Muscle of leg (tissue), 11 donors: ENCODE measurements around the gene RNPEP. TPM values are rescaled to one million over a fixed set of nuclear protein-coding genes. Genes with fewer than 3 reads are reported as not detected.

Source experiments
- DNase-seq: peaks from one replicate; pipeline ENCODE4 v3.0.0; 2013
- H3K27ac ChIP-seq: one replicate; pipeline ENCODE4 v1.5.1; 2013; ENCODE audit warnings: mild to moderate bottlenecking, low read length, control low read depth
- H3K27me3 ChIP-seq: one replicate; pipeline ENCODE4 v1.6.1; 2013; ENCODE audit warnings: low read length; ENCODE audit not compliant: control insufficient read depth, insufficient read depth
- H3K36me3 ChIP-seq: one replicate; pipeline ENCODE4 v1.6.1; 2013; ENCODE audit warnings: low read length; ENCODE audit not compliant: control insufficient read depth, insufficient read depth
- H3K4me1 ChIP-seq: one replicate; pipeline ENCODE4 v1.6.1; 2013; ENCODE audit warnings: low read length; ENCODE audit not compliant: control insufficient read depth, insufficient read depth
- H3K4me3 ChIP-seq: one replicate; pipeline ENCODE4 v1.5.1; 2013; ENCODE audit warnings: low read length, control low read depth
- H3K9me3 ChIP-seq: replicated peaks from 2 replicates; pipeline ENCODE4 v1.6.1; 2013; ENCODE audit warnings: low read depth, low read length; ENCODE audit not compliant: control insufficient read depth
- WGBS: methylation state at CpG from one replicate; pipeline ENCODE4 v1.1.5; 2013; ENCODE audit warnings: missing lambda C conversion rate; ENCODE audit not compliant: insufficient coverage; 5-methylcytosine and 5-hydroxymethylcytosine counted together
- polyA plus RNA-seq, 8 donors: library from polyadenylated mRNA; unstranded; fragments of 120-200 nt; gene quantifications; one replicate each; pipeline versions ENCODE4 v1.2.1 to v1.2.3, GENCODE V29; 2013; ENCODE audit warnings: inconsistent platforms in 1 of 8, low replicate concordance in 1 of 8; ENCODE audit not compliant: insufficient read length in 8 of 8, insufficient read depth in 1 of 8
- total RNA-seq: library from RNA; stranded (reverse); fragments of 120-200 nt; gene quantifications from one replicate; pipeline ENCODE4 v1.2.4, GENCODE V29; 2013

The RNPEP gene
- total and polyA plus RNA-seq, 9 donors, result 15.3 to 29.9 (median 21.0) TPM

- no peak overlapping the region for H3K27ac ChIP-seq
- peak; percentile 68 for DNase-seq
- 14% methylated on average over 11 of the region's 20 CpGs for WGBS
- H3K9me3 ChIP-seq, result no peaks in the 10 kb centered on the region
- no peaks in the 10 kb centered on the region for H3K27me3 ChIP-seq
- H3K4me1 ChIP-seq, result peaks cover 2% of the 10 kb centered on the region
- no peaks in the 10 kb centered on the region for H3K36me3 ChIP-seq
- H3K4me3 ChIP-seq, result no peak overlapping the region
Measured at GRCh38 chr1:202034683-202035462, 52.4 kb downstream of the RNPEP start.

- Histone ChIP-seq H3K4me1 (peaks cover 2% of the 10 kb centered on the region), H3K27me3 (no peaks in the 10 kb centered on the region), H3K27ac (no peak overlapping the region), H3K36me3 (no peaks in the 10 kb centered on the region), H3K4me3 (no peak overlapping the region), H3K9me3 (no peaks in the 10 kb centered on the region)
- WGBS, result 92% methylated on average over 3 of the region's 9 CpGs
- no peak for DNase-seq
Measured at GRCh38 chr1:202036595-202037387, 54.3 kb downstream of the RNPEP start.

- WGBS, result 86% methylated on average over 3 of the region's 4 CpGs
- no peaks in the 10 kb centered on the region for H3K36me3 ChIP-seq
- no peak for DNase-seq
- no peak overlapping the region for H3K27ac ChIP-seq
- no peaks in the 10 kb centered on the region for H3K27me3 ChIP-seq
- H3K9me3 ChIP-seq, result no peaks in the 10 kb centered on the region
- H3K4me1 ChIP-seq, result peaks cover 2% of the 10 kb centered on the region
- H3K4me3 ChIP-seq, result no peak overlapping the region
Measured at GRCh38 chr1:202037706-202038296, 55.4 kb downstream of the RNPEP start.

DNA sequence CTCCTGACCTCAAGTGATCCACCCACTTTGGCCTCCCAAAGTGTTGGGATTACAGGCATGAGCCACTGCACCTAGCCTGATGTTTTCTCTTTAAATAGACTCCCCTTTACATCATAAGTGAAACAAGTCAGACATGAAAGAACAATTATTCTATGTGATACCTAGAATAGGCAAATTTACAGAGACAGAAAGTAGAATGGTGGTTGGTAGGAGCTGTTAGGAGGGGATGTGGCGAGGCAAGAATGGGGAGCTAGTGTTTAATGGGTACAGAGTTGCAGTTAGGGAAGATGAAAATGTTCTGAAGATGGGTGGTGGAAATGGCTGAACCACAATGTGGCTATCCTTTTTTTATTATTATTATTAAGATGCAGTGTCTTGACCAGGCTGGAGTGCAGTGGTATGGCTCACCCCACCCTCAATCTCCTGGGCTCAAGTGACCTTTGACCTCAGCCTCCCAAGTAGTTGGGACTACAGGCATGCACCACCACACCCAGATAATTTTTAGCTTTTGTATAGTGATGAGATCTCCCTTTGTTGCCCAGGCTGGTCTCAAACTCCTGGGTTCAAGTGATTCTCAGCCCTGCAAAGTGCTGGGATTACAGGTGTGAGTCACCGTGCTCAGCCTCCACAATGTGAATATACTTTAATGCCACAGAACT is 56.4 kb downstream of the RNPEP start:
- Histone ChIP-seq H3K27me3 (no peaks in the 10 kb centered on the region), H3K4me1 (peaks cover 2% of the 10 kb centered on the region), H3K4me3 (no peak overlapping the region), H3K9me3 (no peaks in the 10 kb centered on the region), H3K27ac (no peak overlapping the region), H3K36me3 (no peaks in the 10 kb centered on the region)
- 88% methylated on average over 1 of the region's 2 CpGs for WGBS
- no peak for DNase-seq

GRCh38 chr1:202045705-202046104 is 63.3 kb downstream of the RNPEP start:
- no peaks in the 10 kb centered on the region for H3K36me3 ChIP-seq
- no peak overlapping the region for H3K27ac ChIP-seq
- no peaks in the 10 kb centered on the region for H3K4me1 ChIP-seq
- no CpG with 5 or more reads among the region's 2 CpGs for WGBS
- H3K9me3 ChIP-seq, result no peaks in the 10 kb centered on the region
- no peaks in the 10 kb centered on the region for H3K27me3 ChIP-seq
- H3K4me3 ChIP-seq, result no peak overlapping the region
- DNase-seq, result no peak

- H3K27me3 ChIP-seq, result no peaks in the 10 kb centered on the region
- WGBS, result 89% methylated on average over 1 of the region's 3 CpGs
- H3K4me3 ChIP-seq, result no peak overlapping the region
- no peak for DNase-seq
- no peaks in the 10 kb centered on the region for H3K9me3 ChIP-seq
- H3K4me1 ChIP-seq, result no peaks in the 10 kb centered on the region
- H3K27ac ChIP-seq, result no peak overlapping the region
- no peaks in the 10 kb centered on the region for H3K36me3 ChIP-seq
Measured at GRCh38 chr1:202046227-202046626, 63.8 kb downstream of the RNPEP start.

- Histone ChIP-seq H3K27me3 (no peaks in the 10 kb centered on the region), H3K9me3 (no peaks in the 10 kb centered on the region), H3K27ac (no peak overlapping the region), H3K36me3 (no peaks in the 10 kb centered on the region), H3K4me1 (no peaks in the 10 kb centered on the region), H3K4me3 (no peak overlapping the region)
- no peak for DNase-seq
- WGBS, result 72% methylated on average over 3 of the region's 5 CpGs
Measured at GRCh38 chr1:202046748-202047708, 64.6 kb downstream of the RNPEP start.

- no CpG with 5 or more reads among the region's 4 CpGs for WGBS
- Histone ChIP-seq H3K9me3 (no peaks in the 10 kb centered on the region), H3K4me1 (no peaks in the 10 kb centered on the region), H3K4me3 (no peak overlapping the region), H3K27me3 (no peaks in the 10 kb centered on the region), H3K36me3 (no peaks in the 10 kb centered on the region), H3K27ac (no peak overlapping the region)
- DNase-seq, result no peak
Measured at GRCh38 chr1:202047977-202048376, 65.5 kb downstream of the RNPEP start.

DNA sequence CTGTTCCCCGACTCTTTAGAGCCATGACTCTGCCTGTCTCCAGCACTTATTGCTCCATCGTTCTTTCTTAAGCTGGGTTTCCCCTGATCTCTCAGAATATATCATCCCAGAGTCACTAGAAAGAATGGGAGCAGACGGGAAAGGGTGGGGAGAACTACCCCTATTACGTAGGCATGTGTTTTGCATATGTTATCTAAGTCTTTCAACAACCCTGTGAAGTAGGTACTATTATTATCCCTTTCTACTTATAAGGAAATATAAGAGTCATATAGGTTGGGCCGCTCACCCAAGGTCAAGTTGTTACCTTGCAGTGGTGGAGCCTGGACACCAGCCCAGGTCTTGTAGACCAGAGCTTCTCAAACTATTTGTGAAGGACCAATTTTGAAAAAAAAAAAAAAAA is 66.7 kb downstream of the RNPEP start:
- WGBS, result no CpG with 5 or more reads among the region's 5 CpGs
- H3K36me3 ChIP-seq, result no peaks in the 10 kb centered on the region
- H3K27ac ChIP-seq, result no peak overlapping the region
- H3K4me3 ChIP-seq, result no peak overlapping the region
- no peaks in the 10 kb centered on the region for H3K9me3 ChIP-seq
- DNase-seq, result no peak
- H3K27me3 ChIP-seq, result no peaks in the 10 kb centered on the region
- no peaks in the 10 kb centered on the region for H3K4me1 ChIP-seq
